MM.1S (cell line): ENCODE data around the gene F13A1.

ENCODE experiments used
- DNase-seq: peaks from one replicate; pipeline ENCODE4 v3.0.0-alpha.2; 2015
- H2AFZ ChIP-seq: fragments of 300-600 bp; sonication (generic); 2 replicates; pipeline ENCODE4 v1.6.0; 2016; ENCODE audit warnings: antibody characterized with exemption, low read length
- H3F3A ChIP-seq: fragments of 300-600 bp; sonication (generic); 2 replicates; pipeline ENCODE4 v1.6.1; 2016; ENCODE audit warnings: mild to moderate bottlenecking, antibody characterized with exemption, low read length, moderate library complexity, mixed read lengths; ENCODE audit not compliant: insufficient read depth
- H3K27ac ChIP-seq: fragments of 300-600 bp; sonication (generic); 2 replicates; pipeline ENCODE4 v1.5.1; 2016; ENCODE audit warnings: mild to moderate bottlenecking, low read length
- H3K27me3 ChIP-seq: fragments of 300-600 bp; sonication (generic); replicated peaks from 2 replicates; pipeline ENCODE4 v1.6.0; 2016; ENCODE audit warnings: low read length; ENCODE audit not compliant: insufficient read depth
- H3K36me3 ChIP-seq: fragments of 300-600 bp; sonication (generic); replicated peaks from 2 replicates; pipeline ENCODE4 v1.6.1; 2016; ENCODE audit warnings: mild to moderate bottlenecking, low read length, mixed read lengths; ENCODE audit not compliant: insufficient read depth
- H3K4me1 ChIP-seq: fragments of 300-600 bp; sonication (generic); 2 replicates; pipeline ENCODE4 v1.6.1; 2016; ENCODE audit warnings: low read length, mixed read lengths
- H3K4me2 ChIP-seq: fragments of 300-600 bp; sonication (generic); 2 replicates; pipeline ENCODE4 v1.6.0; 2016; ENCODE audit warnings: low read depth, low read length
- H3K4me3 ChIP-seq: fragments of 300-600 bp; sonication (generic); 2 replicates; pipeline ENCODE4 v1.5.1; 2016; ENCODE audit warnings: low read length, mixed read lengths
- H3K79me2 ChIP-seq: fragments of 300-600 bp; sonication (generic); 2 replicates; pipeline ENCODE4 v1.6.1; 2016; ENCODE audit warnings: mixed run types, low read length, mixed read lengths
- H3K9ac ChIP-seq: fragments of 300-600 bp; sonication (generic); 2 replicates; pipeline ENCODE4 v1.6.1; 2016; ENCODE audit warnings: low read length, mixed read lengths
- H3K9me2 ChIP-seq: fragments of 300-600 bp; sonication (generic); replicated peaks from 2 replicates; pipeline ENCODE4 v1.6.1; 2016; ENCODE audit warnings: mild to moderate bottlenecking, low read length, mixed read lengths; ENCODE audit not compliant: insufficient read depth
- H3K9me3 ChIP-seq: fragments of 300-600 bp; sonication (generic); replicated peaks from 2 replicates; pipeline ENCODE4 v1.6.1; 2016; ENCODE audit warnings: mild to moderate bottlenecking, low read length, mixed read lengths; ENCODE audit not compliant: insufficient read depth
- H4K20me1 ChIP-seq: fragments of 300-600 bp; sonication (generic); 2 replicates; pipeline ENCODE4 v1.6.1; 2016; ENCODE audit warnings: mild to moderate bottlenecking, low read length, moderate library complexity, mixed read lengths; ENCODE audit not compliant: insufficient read depth
- EZH2 ChIP-seq: fragments of 300-600 bp; sonication (generic); optimal IDR thresholded peaks from 2 replicates; pipeline ENCODE3; 2017; ENCODE audit warnings: low read depth, mild to moderate bottlenecking, antibody characterized with exemption, low read length, mixed read lengths
- EZH2phosphoT487 ChIP-seq: fragments of 300-600 bp; sonication (generic); IDR thresholded peaks from 2 replicates; pipeline ENCODE4 v1.6.1; 2018; ENCODE audit warnings: antibody characterized with exemption, low read length
- TF ChIP-seq, protein P1 (sequence below): fragments of 300-600 bp; sonication (generic); IDR thresholded peaks from 2 replicates; pipeline ENCODE4 v1.5.1; 2016; ENCODE audit warnings: antibody characterized with exemption, low read length, mixed read lengths

F13A1 gene

DNA sequence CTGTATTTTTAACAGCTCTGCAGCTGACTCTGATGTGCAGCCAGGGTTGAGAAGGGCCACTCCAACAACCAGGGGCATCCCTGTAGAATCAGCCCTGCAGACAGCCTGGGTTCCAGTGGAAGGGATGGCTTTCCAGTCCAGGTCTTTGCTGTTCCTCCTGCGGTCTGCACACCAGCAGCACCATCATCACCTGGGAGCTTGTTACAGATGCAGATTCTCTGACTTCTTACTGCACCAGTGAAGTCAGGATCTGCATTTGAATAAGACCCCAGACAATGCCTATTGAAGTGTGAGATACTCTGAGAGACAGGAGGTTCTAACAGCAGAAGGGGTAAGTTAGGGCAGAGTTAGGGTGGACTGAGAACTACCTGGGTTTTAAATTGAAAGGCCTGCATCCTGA lies 151.3 kb downstream of the F13A1 start:
- Histone ChIP-seq H3K9ac (no peak overlapping the region), H3K27ac (no peak overlapping the region), H3K4me3 (no peak overlapping the region), H3K36me3 (no peaks in the 10 kb centered on the region), H3K4me1 (no peaks in the 10 kb centered on the region), H3K4me2 (no peak overlapping the region), H3F3A (no peaks in the 10 kb centered on the region), H3K9me2 (no peaks in the 10 kb centered on the region), H3K9me3 (no peaks in the 10 kb centered on the region), H2AFZ (no peak overlapping the region), H3K79me2 (no peaks in the 10 kb centered on the region), H4K20me1 (no peaks in the 10 kb centered on the region), H3K27me3 (no peaks in the 10 kb centered on the region)
- DNase-seq = no peak
- no peak for TF ChIP-seq EZH2
- TF ChIP-seq, protein P1, sequence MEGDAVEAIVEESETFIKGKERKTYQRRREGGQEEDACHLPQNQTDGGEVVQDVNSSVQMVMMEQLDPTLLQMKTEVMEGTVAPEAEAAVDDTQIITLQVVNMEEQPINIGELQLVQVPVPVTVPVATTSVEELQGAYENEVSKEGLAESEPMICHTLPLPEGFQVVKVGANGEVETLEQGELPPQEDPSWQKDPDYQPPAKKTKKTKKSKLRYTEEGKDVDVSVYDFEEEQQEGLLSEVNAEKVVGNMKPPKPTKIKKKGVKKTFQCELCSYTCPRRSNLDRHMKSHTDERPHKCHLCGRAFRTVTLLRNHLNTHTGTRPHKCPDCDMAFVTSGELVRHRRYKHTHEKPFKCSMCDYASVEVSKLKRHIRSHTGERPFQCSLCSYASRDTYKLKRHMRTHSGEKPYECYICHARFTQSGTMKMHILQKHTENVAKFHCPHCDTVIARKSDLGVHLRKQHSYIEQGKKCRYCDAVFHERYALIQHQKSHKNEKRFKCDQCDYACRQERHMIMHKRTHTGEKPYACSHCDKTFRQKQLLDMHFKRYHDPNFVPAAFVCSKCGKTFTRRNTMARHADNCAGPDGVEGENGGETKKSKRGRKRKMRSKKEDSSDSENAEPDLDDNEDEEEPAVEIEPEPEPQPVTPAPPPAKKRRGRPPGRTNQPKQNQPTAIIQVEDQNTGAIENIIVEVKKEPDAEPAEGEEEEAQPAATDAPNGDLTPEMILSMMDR = no peak
- no peak for TF ChIP-seq EZH2phosphoT487

GRCh38 chr6:6166064-6166463 lies 154.4 kb downstream of the F13A1 start:
- Histone ChIP-seq H3K36me3 (no peaks in the 10 kb centered on the region), H3F3A (no peaks in the 10 kb centered on the region), H3K9me3 (no peaks in the 10 kb centered on the region), H3K27ac (no peak overlapping the region), H3K27me3 (no peaks in the 10 kb centered on the region), H4K20me1 (no peaks in the 10 kb centered on the region), H3K4me1 (no peaks in the 10 kb centered on the region), H3K9ac (no peak overlapping the region), H3K79me2 (no peaks in the 10 kb centered on the region), H3K4me2 (no peak overlapping the region), H3K9me2 (no peaks in the 10 kb centered on the region), H3K4me3 (no peak overlapping the region), H2AFZ (no peak overlapping the region)
- TF ChIP-seq EZH2 = no peak
- no peak for TF ChIP-seq EZH2phosphoT487
- TF ChIP-seq, protein P1 = no peak
- no peak for DNase-seq

- TF ChIP-seq, protein P1 = no peak
- TF ChIP-seq EZH2 (no peak), EZH2phosphoT487 (no peak)
- H3K4me2 ChIP-seq = no peak overlapping the region
Observed at GRCh38 chr6:6164367-6164766, 156.1 kb downstream of the F13A1 start.

More at GRCh38 chr6:6164367-6164766, 156.1 kb downstream of the F13A1 start:
- Histone ChIP-seq H3K9ac (no peak overlapping the region), H3K79me2 (no peaks in the 10 kb centered on the region), H3K36me3 (no peaks in the 10 kb centered on the region), H3K9me2 (no peaks in the 10 kb centered on the region), H3F3A (no peaks in the 10 kb centered on the region), H3K4me3 (no peak overlapping the region), H3K4me1 (no peaks in the 10 kb centered on the region), H2AFZ (no peak overlapping the region), H3K27me3 (no peaks in the 10 kb centered on the region), H4K20me1 (no peaks in the 10 kb centered on the region), H3K27ac (no peak overlapping the region), H3K9me3 (no peaks in the 10 kb centered on the region)
- DNase-seq = no peak
